ENCODE data around the gene CCDC107.

Gene CCDC107

DNA sequence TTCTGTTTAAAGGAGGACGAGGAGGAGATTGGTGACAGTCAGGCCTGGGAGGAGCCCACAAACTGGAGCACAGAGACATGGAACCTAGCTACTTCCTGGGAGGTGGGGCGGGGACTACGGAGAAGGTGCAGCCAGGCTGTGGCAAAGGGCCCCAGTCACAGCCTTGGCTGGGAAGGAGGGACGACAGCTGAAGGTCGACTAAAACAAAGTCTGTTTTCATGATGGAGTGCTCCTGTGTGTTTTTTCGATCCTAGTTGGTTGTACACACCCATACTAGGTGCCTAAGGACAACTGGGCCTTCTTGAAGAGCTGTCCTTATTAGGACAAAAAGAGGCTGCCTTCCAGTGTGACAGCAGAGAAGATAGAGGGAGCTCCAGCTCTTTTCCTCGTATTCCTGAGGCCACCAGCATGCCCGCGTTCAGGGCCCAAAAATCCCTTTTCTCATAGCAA, 2.9 kb downstream of the CCDC107 start:
- no peak for DNase-seq (ENCODE audit: low spot score)

DNA sequence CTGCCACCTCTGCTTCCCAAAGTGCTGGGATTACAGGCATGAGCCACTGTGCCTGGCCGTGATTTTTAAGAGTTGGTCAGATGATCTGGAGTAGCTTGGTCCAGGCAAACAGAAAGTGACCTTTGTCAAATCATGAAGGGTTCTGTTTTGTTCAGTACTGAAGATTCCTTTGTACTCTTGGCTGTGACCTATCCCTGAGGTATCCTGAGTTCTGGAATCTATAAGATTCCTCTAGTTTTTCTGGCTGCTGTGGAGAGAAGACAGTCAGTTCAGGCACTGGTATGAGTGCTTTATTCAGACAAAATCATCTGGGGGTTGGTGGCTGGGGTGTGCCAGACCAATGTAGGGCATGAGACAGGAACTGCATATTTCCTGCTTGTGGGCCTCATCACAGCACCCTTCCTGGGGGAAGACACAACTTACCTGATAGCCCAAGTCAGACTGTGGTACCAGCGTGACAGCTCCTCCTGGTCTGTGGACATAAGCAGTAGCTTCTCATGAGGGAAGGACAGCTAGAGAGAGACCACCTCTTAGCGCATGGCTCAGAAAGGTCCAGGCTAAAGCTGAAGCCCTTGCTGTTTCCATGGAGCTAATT, 3.8 kb downstream of the CCDC107 start:
- DNase-seq (ENCODE audit: low spot score): peak; percentile 60

GRCh38 chr9:35662437-35662836, 4.3 kb downstream of the CCDC107 start:
- no peak for DNase-seq (ENCODE audit: low spot score)

DNA sequence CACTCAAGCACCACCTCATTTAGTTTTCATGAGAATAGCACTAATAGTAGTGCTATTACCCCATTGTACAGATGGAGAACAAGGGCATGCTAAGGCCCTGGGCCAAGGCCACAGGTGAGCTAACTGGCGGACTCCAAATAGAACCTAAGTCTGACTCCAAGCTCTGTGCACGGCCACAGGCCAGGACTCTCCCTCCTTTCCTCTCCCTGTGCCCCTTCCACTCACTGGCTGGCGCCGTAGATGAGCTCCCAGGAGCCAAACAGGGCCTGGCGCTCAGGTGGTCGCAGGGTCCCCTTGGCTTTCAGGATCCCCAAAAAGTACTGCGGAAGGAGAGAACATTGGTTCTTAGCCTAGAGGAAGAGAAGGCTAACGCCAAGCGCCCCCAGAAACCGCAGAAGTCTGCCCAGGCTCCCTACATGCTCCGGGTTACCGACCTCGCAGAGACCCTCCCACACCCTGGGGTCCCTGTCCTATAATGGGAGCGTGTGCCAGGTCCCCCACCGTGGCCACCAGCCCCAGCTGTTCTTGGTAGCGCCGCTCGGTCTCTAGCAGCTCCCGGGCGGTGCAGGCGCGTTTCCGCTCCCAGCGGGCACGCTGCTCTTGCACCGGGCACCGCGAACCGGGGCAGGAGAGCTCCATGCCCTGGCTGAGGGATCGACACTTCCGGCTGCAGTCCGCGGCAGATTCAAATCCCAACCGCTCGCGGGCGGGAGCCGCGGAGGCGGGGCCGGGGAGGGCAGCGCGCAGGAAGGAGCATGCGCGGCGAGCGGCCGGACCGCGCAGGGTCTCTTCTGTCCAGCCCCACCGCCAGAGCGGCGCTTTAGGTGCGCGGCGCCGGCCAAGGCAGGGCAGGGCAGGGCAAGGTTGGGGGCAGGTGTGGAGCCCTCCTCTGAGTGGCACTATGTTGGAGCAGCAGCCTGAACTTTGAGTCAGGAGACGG, 6.7 kb downstream of the CCDC107 start, which contains the start of gene ARHGEF39:
Gene ARHGEF39, minus strand, starts transcription at position 665 of the 940 bp plus-strand sequence. Its CDS starts 26 bp downstream, at position 639.
- peak; percentile 53 for DNase-seq (ENCODE audit: low spot score)

DNA sequence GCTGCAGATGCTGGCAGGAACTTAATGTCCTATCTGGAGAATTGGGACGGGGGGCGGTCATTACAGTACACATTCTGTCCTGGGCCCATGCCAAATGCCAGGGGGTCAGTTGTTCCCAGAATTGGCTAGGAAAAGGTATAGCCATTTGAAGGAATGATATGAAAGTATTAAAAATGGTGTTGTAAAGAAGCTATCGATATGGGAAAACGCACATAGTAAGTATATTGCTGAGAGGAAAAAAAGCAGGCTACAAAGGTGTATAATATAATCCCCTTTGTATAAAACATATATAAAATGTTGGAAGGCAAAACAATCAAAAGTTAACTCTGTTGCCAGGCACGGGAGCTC, 7.4 kb downstream of the CCDC107 start:
- DNase-seq (ENCODE audit: low spot score): no peak

DNA sequence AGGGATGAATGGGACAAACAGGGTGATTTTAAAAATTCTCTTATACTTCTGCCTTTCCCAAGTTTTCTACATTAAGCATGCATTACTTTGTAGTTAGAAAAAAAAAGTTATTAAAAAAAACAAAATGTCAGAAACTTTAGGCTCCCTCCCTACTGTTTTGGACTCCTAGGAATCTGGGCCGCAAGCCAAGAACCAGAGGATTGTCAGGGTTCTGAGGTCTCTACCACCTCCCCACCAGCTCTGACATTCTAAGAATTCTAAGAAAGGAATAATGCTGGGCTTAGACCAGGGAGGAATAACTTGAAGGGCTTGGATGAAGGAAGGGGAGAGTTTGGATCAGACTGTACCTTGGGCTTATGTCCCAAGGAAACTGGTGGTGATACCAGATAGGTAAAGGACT, 8.0 kb downstream of the CCDC107 start:
- DNase-seq (ENCODE audit: low spot score): no peak

DNA sequence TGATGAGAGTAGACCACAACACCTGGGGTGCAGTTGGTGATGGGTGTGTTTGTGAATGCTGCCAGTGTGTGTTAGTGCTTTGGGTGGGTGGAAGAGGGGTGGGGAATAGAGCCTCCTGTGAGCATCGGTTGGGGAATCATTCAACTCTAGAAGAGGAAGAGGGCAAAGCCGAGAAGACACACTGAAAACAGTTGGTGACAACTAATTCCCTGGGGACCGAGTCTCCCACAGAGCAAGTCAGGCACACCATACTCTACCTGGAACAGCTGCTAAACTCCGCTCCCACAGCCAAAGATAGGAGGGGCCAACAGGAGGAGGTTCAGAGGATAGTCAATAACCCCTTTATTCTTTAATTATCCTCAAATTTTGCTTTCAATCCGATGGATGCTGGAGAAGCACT, 8.5 kb downstream of the CCDC107 start:
- DNase-seq (ENCODE audit: low spot score): no peak

- DNase-seq (ENCODE audit: low spot score): no peak
These were observed 9.8 kb downstream of the CCDC107 start for GRCh38 chr9:35667939-35668338.

- DNase-seq (ENCODE audit: low spot score): no peak
These were observed 11.4 kb downstream of the CCDC107 start for GRCh38 chr9:35669331-35670145.

- no peak for DNase-seq (ENCODE audit: low spot score)
These were observed 15.3 kb downstream of the CCDC107 start, which contains the start of gene CA9 for GRCh38 chr9:35673132-35674024. TSS of gene CA9 (plus strand) at chr9:35673928. CDS start at chr9:35673960, 32 bp downstream.

GRCh38 chr9:35674025-35674361, 15.9 kb downstream of the CCDC107 start:
- no peak for DNase-seq (ENCODE audit: low spot score)

GRCh38 chr9:35675204-35675603, 17.1 kb downstream of the CCDC107 start:
- no peak for DNase-seq (ENCODE audit: low spot score)

- peak; percentile 17 for DNase-seq (ENCODE audit: low spot score)
These were observed 17.8 kb downstream of the CCDC107 start for GRCh38 chr9:35675732-35676392.

DNA sequence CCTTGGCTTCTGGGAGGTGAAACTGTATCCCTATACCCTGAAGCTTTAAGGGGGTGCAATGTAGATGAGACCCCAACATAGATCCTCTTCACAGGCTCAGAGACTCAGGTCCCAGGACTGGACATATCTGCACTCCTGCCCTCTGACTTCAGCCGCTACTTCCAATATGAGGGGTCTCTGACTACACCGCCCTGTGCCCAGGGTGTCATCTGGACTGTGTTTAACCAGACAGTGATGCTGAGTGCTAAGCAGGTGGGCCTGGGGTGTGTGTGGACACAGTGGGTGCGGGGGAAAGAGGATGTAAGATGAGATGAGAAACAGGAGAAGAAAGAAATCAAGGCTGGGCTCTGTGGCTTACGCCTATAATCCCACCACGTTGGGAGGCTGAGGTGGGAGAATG, 21.0 kb downstream of the CCDC107 start:
- no peak for DNase-seq (ENCODE audit: low spot score)

DNA sequence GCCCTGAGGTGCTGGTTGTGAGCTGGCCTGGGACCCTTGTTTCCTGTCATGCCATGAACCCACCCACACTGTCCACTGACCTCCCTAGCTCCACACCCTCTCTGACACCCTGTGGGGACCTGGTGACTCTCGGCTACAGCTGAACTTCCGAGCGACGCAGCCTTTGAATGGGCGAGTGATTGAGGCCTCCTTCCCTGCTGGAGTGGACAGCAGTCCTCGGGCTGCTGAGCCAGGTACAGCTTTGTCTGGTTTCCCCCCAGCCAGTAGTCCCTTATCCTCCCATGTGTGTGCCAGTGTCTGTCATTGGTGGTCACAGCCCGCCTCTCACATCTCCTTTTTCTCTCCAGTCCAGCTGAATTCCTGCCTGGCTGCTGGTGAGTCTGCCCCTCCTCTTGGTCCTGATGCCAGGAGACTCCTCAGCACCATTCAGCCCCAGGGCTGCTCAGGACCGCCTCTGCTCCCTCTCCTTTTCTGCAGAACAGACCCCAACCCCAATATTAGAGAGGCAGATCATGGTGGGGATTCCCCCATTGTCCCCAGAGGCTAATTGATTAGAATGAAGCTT, 21.8 kb downstream of the CCDC107 start:
- no peak for DNase-seq (ENCODE audit: low spot score)

DNA sequence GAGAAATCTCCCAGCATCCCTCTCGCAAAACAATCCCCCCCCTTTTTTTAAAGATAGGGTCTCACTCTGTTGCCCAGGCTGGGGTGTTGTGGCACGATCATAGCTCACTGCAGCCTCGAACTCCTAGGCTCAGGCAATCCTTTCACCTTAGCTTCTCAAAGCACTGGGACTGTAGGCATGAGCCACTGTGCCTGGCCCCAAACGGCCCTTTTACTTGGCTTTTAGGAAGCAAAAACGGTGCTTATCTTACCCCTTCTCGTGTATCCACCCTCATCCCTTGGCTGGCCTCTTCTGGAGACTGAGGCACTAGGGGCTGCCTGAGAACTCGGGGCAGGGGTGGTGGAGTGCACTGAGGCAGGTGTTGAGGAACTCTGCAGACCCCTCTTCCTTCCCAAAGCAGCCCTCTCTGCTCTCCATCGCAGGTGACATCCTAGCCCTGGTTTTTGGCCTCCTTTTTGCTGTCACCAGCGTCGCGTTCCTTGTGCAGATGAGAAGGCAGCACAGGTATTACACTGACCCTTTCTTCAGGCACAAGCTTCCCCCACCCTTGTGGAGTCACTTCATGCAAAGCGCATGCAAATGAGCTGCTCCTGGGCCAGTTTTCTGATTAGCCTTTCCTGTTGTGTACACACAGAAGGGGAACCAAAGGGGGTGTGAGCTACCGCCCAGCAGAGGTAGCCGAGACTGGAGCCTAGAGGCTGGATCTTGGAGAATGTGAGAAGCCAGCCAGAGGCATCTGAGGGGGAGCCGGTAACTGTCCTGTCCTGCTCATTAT, 22.4 kb downstream of the CCDC107 start:
- no peak for DNase-seq (ENCODE audit: low spot score)

DNA sequence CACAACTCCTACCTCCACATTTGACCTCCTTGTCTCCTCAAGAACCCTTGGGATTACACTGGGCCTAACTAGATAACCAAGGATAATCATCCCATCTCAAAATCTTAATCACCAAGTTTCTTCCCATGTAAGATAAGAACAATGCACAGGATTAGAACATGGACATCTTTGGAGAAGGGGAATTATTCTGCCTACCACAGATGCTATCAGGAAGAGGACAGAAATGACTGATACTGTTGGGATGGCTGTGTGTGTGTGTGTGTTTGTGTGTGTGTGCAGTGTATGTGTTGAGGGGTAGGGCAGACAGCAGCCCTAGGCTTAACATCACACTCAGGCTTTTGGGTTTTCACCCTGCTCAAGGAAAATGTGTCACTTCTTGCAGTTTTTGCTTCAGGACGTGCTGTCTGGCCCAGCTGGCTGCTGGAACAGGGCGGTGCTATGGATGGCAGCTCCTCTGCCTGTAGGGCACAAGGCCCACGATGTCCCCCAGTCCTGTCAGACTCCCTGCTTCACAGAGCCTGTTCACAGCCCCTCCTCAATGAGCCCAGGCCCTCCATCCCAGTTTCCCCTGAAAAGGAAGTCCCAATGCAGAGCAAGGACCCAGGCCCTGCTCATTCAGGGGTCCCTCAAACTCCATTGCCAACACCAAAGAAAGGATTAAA, 23.4 kb downstream of the CCDC107 start:
- DNase-seq (ENCODE audit: low spot score): no peak

DNA sequence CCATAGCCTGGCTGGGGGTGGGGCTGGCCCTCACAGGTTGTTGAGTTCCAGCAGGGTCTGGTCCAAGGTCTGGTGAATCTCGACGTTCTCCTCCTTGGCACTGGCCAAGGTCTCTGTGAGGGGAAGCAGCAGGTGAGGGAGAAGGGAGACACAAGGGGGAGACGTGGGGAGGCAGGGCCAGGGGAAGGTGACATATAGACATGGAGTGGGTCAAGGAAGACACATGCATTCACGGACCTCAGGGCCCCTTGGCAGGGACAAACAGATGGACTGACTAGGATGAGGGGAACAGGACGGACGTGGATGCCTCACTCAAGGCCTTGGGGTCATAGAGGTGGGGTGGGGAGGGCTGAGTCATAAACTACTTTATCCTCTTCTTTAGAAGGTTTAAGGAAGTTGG, 24.0 kb downstream of the CCDC107 start:
- DNase-seq (ENCODE audit: low spot score): no peak

All from CD4-positive, alpha-beta T cell treated with Interleukin-6 at 100 ng/mL for 8 hours (primary cell).